GM18873 (cell line): ENCODE measurements around the gene RASA3.

ENCODE experiments used
- ATAC-seq: cut with Tn5 transposase; IDR thresholded peaks from one replicate; pipeline ENCODE4 v1.9.1; 2021; ENCODE audit warnings: mild to moderate bottlenecking, moderate library complexity, moderate number of reproducible peaks; ENCODE audit not compliant: unreplicated experiment, low FRiP score

RASA3 gene

DNA sequence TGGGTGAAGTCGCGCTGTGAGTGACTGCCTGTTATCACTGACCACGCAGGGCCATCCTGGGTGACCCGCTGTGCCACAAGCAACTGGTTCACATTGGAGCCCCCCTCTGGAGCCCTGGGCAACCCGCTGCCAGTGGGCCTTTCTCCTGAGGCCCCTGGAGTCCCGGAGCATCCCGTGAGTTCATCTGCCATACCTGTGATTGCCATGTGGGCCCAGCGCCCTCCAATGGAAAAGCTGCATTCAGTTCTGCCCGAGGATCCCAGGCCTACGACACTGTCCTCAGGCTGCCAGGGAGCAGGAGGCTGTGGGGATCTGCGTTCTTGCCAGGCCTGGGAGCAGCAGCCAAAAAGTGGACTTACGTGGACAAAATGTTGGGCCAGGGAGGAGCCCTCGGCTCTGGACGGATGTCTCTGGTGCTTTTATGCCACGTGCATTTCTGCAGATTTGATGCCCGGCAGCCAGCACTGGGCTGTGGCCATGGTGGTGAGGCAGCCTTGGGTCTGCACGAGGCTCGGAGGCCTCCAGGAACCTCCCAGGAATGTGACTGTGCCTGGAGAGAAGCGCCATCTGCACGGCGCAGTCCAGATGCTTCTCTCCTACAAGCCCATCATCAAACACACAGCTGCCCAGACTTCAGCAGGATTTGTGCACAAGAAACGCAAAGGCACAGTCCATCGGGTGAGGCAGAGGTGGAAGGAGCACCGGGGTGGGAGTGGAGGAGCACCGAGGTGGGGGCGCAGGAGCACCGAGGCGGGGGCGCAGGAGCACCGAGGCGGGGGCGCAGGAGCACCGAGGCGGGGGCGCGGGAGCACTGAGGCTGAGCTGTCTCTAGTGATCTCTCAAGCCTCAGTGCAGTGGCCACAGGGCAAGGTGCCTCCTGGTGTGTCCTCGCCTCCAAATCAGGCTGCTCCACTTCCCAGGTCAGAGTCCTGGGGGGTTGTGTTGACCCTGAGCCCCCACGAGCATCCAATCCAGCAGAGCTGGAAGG lies 202.5 kb downstream of the RASA3 start:
- no peak for ATAC-seq

- ATAC-seq, result no peak
These were observed 203.5 kb downstream of the RASA3 start for GRCh38 chr13:113928685-113929627.
